Skin epidermis (tissue), 12 donors: ENCODE measurements around the gene JAKMIP1.

Source experiments
- H3K27ac ChIP-seq, 21 experiments: fragments of 200-600 bp; sonication (generic) in 11 of 21; one replicate each; pipeline ENCODE4 v1.5.0; 2020; ENCODE audit warnings: mild to moderate bottlenecking in 3 of 21, inconsistent platforms in 2 of 21, moderate library complexity in 2 of 21
- H3K4me3 ChIP-seq, 7 experiments: fragments of 200-600 bp; sonication (generic) in 2 of 7; one replicate each; pipeline ENCODE4 v1.5.0; 2020; ENCODE audit warnings: inconsistent platforms in 2 of 7, mild to moderate bottlenecking in 2 of 7, moderate library complexity in 1 of 7

JAKMIP1 gene

GRCh38 chr4:6085028-6085690 lies 115.2 kb downstream of the JAKMIP1 start:
- H3K27ac ChIP-seq, result no peak overlapping the region
- H3K4me3 ChIP-seq, result no peak overlapping the region

GRCh38 chr4:6079965-6080364 lies 120.4 kb downstream of the JAKMIP1 start:
- no peak overlapping the region for H3K4me3 ChIP-seq
- no peak overlapping the region for H3K27ac ChIP-seq

- H3K27ac ChIP-seq, result no peak overlapping the region
Measured at GRCh38 chr4:6078560-6078959, 121.8 kb downstream of the JAKMIP1 start.

GRCh38 chr4:6076391-6076790 lies 124.0 kb downstream of the JAKMIP1 start:
- Histone ChIP-seq H3K4me3 (no peak overlapping the region), H3K27ac (no peak overlapping the region)

More at GRCh38 chr4:6078560-6078959, 121.8 kb downstream of the JAKMIP1 start:
- H3K4me3 ChIP-seq, result no peak overlapping the region

GRCh38 chr4:6074758-6075157 lies 125.6 kb downstream of the JAKMIP1 start:
- H3K4me3 ChIP-seq, result no peak overlapping the region
- H3K27ac ChIP-seq, result no peak overlapping the region

- H3K4me3 ChIP-seq, result no peak overlapping the region
- no peak overlapping the region for H3K27ac ChIP-seq
Measured at GRCh38 chr4:6071959-6072720, 128.2 kb downstream of the JAKMIP1 start.

GRCh38 chr4:6071191-6071958 lies 129.0 kb downstream of the JAKMIP1 start:
- no peak overlapping the region for H3K4me3 ChIP-seq
- H3K27ac ChIP-seq, result no peak overlapping the region

- H3K4me3 ChIP-seq, result no peak overlapping the region
- H3K27ac ChIP-seq, result no peak overlapping the region
Measured at GRCh38 chr4:6069845-6070709, 130.3 kb downstream of the JAKMIP1 start.

GRCh38 chr4:6068986-6069385 lies 131.4 kb downstream of the JAKMIP1 start:
- H3K27ac ChIP-seq, result no peak overlapping the region

GRCh38 chr4:6065934-6066590 lies 134.3 kb downstream of the JAKMIP1 start:
- Histone ChIP-seq H3K27ac (no peak overlapping the region), H3K4me3 (no peak overlapping the region)

More at GRCh38 chr4:6068986-6069385, 131.4 kb downstream of the JAKMIP1 start:
- H3K4me3 ChIP-seq, result no peak overlapping the region

GRCh38 chr4:6065166-6065565 lies 135.2 kb downstream of the JAKMIP1 start:
- no peak overlapping the region for H3K27ac ChIP-seq

GRCh38 chr4:6064383-6064782 lies 136.0 kb downstream of the JAKMIP1 start:
- H3K27ac ChIP-seq, result no peak overlapping the region

More at GRCh38 chr4:6065166-6065565, 135.2 kb downstream of the JAKMIP1 start:
- H3K4me3 ChIP-seq, result no peak overlapping the region

GRCh38 chr4:6063684-6064083 lies 136.7 kb downstream of the JAKMIP1 start:
- no peak overlapping the region for H3K27ac ChIP-seq
- H3K4me3 ChIP-seq, result no peak overlapping the region

More at GRCh38 chr4:6064383-6064782, 136.0 kb downstream of the JAKMIP1 start:
- H3K4me3 ChIP-seq, result no peak overlapping the region

- no peak overlapping the region for H3K27ac ChIP-seq
- H3K4me3 ChIP-seq, result no peak overlapping the region
Measured at GRCh38 chr4:6062133-6062532, 138.2 kb downstream of the JAKMIP1 start.

- Histone ChIP-seq H3K4me3 (no peak overlapping the region), H3K27ac (no peak overlapping the region)
Measured at GRCh38 chr4:6059375-6059805, 141.0 kb downstream of the JAKMIP1 start.

- H3K27ac ChIP-seq, result no peak overlapping the region
- H3K4me3 ChIP-seq, result no peak overlapping the region
Measured at GRCh38 chr4:6058531-6059374, 141.6 kb downstream of the JAKMIP1 start.

GRCh38 chr4:6056976-6057766 lies 143.2 kb downstream of the JAKMIP1 start:
- no peak overlapping the region for H3K4me3 ChIP-seq
- H3K27ac ChIP-seq, result no peak overlapping the region
